Measurements from ENCODE around the gene PARD3B. TPM values are rescaled to one million over a fixed set of nuclear protein-coding genes. Genes with fewer than 3 reads are reported as not detected.

PARD3B gene
- total and polyA plus RNA-seq, 2 of the 8 experiments (the other 6 are each of a cell fraction or from before 2014, with no cell fraction given) = 1.2 to 5.7 TPM

GRCh38 chr2:204514439-204514838 lies 30.8 kb upstream of the PARD3B start (continued):
- TF ChIP-seq ATF2 (IDR thresholded peaks at IDR 0.05; ENCODE audit: low read length) (no peak), BACH1 (IDR thresholded peaks at IDR 0.05; ENCODE audit: low read length) (no peak), POLR2AphosphoS5 (IDR thresholded peaks at IDR 0.05; ENCODE audit: low read depth, low read length) (no peak), MAX (IDR thresholded peaks at IDR 0.05) (no peak), SAP30 (IDR thresholded peaks at IDR 0.05; ENCODE audit: insufficient read depth, insufficient replicate concordance, low read length) (no peak), SP4 (IDR thresholded peaks at IDR 0.05; ENCODE audit: low read length) (no peak), RBBP5 (IDR thresholded peaks at IDR 0.05; ENCODE audit: borderline replicate concordance, low read depth, low read length) (no peak)

Measured in H1 (cell line).